Neutrophil (primary cell): ENCODE measurements around the gene TSPYL4.

Experiments
- H3K27ac ChIP-seq: fragments of 200-600 bp; sonication (generic); 2 replicates; pipeline ENCODE4 v1.5.1; 2016; ENCODE audit warnings: mild to moderate bottlenecking, moderate library complexity
- H3K27me3 ChIP-seq: fragments of 200-600 bp; sonication (generic); 2 replicates; pipeline ENCODE4 v1.6.0; 2016; ENCODE audit warnings: mild to moderate bottlenecking
- H3K36me3 ChIP-seq: fragments of 200-600 bp; sonication (generic); 2 replicates; pipeline ENCODE4 v1.5.1; 2017
- H3K4me1 ChIP-seq, 2 experiments: fragments of 200-600 bp in 1 of 2; sonication (generic) in 1 of 2; 1 replicate in 1 of 2; 2 replicates in 1 of 2; pipeline versions ENCODE4 v1.5.1 to v1.6.1; 2013 to 2016; ENCODE audit warnings: low read depth in 1 of 2, low read length in 1 of 2, mild to moderate bottlenecking in 1 of 2, moderate library complexity in 1 of 2; ENCODE audit not compliant: control insufficient read depth in 1 of 2, insufficient read depth in 1 of 2
- H3K4me3 ChIP-seq, 2 experiments: fragments of 200-600 bp in 1 of 2; sonication (generic) in 1 of 2; 1 replicate in 1 of 2; 2 replicates in 1 of 2; pipeline ENCODE4 v1.5.1; 2013 to 2016; ENCODE audit warnings: low read depth in 1 of 2, low read length in 1 of 2, mild to moderate bottlenecking in 1 of 2, moderate library complexity in 1 of 2
- H3K9me3 ChIP-seq: fragments of 200-600 bp; sonication (generic); 2 replicates; pipeline ENCODE4 v1.5.1; 2016
- TF ChIP-seq, protein P1 (sequence below): fragments of 200-600 bp; sonication (generic); IDR thresholded peaks from 2 replicates; pipeline ENCODE4 v1.5.1; 2016; ENCODE audit warnings: antibody characterized with exemption

TSPYL4 gene

DNA sequence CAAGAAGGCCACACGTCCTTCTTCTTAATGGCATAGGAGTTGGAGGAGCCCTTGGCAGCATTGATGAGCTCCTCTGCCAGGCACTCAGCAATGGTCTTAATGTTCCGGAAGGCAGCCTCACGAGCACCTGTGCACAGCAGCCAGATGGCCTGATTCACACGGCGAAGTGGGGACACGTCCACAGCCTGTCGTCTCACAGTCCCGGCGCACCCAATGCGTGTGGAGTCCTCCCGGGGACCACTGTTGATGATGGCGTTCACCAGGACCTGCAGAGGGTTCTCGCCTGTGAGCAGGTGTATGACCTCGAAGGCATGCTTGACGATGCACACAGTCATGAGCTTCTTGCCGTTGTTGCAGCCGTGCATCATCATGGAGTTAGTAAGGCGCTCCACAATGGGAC lies 4.6 kb upstream of the TSPYL4 start:
- Histone ChIP-seq H3K36me3 (no peaks in the 10 kb centered on the region), H3K4me1 (peaks cover 7 to 9% of the 10 kb centered on the region in 2 experiments), H3K27ac (no peak overlapping the region), H3K4me3 (no peak overlapping the region), H3K27me3 (no peaks in the 10 kb centered on the region), H3K9me3 (no peaks in the 10 kb centered on the region)
- TF ChIP-seq, protein P1, sequence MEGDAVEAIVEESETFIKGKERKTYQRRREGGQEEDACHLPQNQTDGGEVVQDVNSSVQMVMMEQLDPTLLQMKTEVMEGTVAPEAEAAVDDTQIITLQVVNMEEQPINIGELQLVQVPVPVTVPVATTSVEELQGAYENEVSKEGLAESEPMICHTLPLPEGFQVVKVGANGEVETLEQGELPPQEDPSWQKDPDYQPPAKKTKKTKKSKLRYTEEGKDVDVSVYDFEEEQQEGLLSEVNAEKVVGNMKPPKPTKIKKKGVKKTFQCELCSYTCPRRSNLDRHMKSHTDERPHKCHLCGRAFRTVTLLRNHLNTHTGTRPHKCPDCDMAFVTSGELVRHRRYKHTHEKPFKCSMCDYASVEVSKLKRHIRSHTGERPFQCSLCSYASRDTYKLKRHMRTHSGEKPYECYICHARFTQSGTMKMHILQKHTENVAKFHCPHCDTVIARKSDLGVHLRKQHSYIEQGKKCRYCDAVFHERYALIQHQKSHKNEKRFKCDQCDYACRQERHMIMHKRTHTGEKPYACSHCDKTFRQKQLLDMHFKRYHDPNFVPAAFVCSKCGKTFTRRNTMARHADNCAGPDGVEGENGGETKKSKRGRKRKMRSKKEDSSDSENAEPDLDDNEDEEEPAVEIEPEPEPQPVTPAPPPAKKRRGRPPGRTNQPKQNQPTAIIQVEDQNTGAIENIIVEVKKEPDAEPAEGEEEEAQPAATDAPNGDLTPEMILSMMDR: no peak

DNA sequence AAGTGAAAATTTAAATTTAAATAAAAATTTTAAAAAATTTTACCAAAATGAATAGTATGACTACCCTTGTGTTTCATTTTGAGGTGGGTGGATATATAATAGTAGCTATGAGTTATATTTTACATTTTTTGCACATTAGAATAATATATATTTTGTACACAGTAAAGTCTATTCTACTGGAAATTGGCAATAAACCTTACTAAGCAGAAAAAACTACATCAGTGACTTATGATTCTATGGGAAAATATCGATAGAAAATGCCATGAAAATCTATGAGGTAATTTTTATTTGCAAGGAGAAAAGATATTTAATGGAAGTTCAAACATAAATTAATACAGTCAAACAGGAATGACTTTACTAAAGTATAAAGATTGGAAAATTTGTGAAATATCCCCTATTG lies 2.8 kb upstream of the TSPYL4 start:
- peaks cover 15 to 19% of the 10 kb centered on the region in 2 experiments for H3K4me1 ChIP-seq
- TF ChIP-seq, protein P1: no peak
- H3K27me3 ChIP-seq: no peaks in the 10 kb centered on the region
- H3K36me3 ChIP-seq: no peaks in the 10 kb centered on the region
- no peaks in the 10 kb centered on the region for H3K9me3 ChIP-seq
- H3K4me3 ChIP-seq: no peak overlapping the region
- H3K27ac ChIP-seq: no peak overlapping the region

DNA sequence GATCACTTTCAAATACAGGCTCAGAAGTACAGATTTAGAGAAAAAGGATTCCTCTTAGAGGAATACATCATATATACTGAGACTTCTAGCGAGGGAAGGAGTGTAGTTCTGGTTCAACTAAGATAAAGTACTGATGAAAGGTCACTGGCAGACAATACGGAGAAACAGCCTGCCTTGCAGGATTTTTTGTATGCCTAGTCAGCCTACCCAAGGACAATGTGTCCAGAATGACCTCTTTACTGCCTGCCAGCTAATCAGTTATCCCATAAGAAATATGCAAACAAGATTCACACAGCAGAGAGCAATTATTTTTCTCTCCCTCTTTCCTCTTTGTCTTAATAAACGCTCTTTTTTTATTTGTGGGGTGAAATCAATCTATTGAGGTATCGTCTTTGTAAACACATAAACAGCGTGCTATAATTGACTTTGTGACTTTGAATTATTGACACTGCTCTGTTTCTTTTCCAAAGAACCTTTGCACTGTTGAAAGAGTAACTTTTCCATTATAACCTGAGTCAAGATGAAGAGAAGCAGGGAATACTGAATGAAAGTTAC lies 1.4 kb upstream of the TSPYL4 start:
- Histone ChIP-seq H3K9me3 (no peaks in the 10 kb centered on the region), H3K27me3 (no peaks in the 10 kb centered on the region), H3K4me3 (no peak overlapping the region), H3K4me1 (peaks cover 15 to 30% of the 10 kb centered on the region in 2 experiments), H3K36me3 (no peaks in the 10 kb centered on the region), H3K27ac (no peak overlapping the region)
- TF ChIP-seq, protein P1: no peak

DNA sequence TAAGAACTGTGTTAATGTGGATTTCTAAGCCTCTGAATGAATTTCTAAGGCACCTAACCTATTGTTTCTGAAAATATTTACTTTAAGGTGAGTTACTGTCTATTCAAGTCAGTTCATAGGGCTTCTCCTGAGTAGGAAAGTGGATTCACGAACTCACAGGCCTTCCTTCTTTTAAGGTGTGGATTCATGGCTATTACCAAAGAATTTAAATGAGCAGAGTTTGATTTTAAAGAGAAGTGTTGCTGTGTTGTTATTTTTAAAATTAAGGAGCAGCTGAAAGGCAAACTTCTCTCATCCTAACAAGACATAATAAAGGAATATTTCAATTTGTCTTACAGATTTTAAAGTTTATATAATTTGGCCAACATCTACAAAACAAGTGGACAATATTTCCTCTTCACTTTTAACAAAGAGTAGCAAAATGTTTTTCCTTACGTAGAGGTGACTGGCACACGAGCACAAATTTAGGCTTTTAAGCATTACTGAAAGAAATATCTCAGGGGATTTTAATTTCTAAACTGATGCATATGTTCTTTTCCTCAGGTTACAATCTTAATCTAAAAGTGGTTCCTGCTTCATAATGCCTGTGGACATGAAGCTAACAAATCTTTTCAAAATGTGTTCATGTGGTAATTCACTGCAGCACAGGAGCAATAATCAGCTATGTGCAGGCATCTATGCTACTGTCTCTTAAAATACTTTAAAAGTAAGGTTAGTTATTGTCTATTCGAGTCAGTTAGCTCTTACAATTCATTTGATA lies 602 bp upstream of the TSPYL4 start:
- TF ChIP-seq, protein P1: no peak
- Histone ChIP-seq H3K27ac (peak overlapping the region; percentile 76), H3K9me3 (no peaks in the 10 kb centered on the region), H3K4me1 (peaks cover 15 to 30% of the 10 kb centered on the region in 2 experiments), H3K27me3 (no peaks in the 10 kb centered on the region), H3K4me3 (peak overlapping the region; percentile 90 to 95), H3K36me3 (no peaks in the 10 kb centered on the region)

DNA sequence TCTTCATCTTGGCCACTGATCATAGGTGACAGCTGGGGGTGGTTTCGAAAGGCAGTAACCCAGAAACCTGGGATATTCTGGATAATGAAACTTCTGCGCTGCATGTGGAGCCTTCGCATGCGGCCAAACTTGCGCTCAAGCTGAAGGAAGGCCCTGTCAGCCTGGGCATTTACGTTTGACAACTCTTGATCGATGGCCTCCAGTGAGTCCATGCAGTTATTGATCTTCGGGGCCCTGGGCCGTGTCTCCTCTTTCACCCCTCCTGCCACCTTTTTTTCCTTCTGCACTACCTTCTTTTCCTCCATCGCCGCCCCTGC lies 729 bp downstream of the TSPYL4 start:
- no peaks in the 10 kb centered on the region for H3K36me3 ChIP-seq
- TF ChIP-seq, protein P1: no peak
- H3K27ac ChIP-seq: peak overlapping the region; percentile 76
- H3K4me3 ChIP-seq: peak overlapping the region; percentile 90 to 95
- peaks cover 15 to 31% of the 10 kb centered on the region in 2 experiments for H3K4me1 ChIP-seq
- no peaks in the 10 kb centered on the region for H3K9me3 ChIP-seq
- H3K27me3 ChIP-seq: no peaks in the 10 kb centered on the region
